DMS53 treated with DMSO at 0.1 percent for 48 hours (cell line): ENCODE data around the gene CCNB1IP1.
"Not testable (repeated sequence)": the region's sequence is repeated elsewhere in the genome, so short reads cannot be mapped to it uniquely, and the experiment has no call there.

Experiments used
- DNase-seq: peaks from one replicate; lab custom pipeline; 2025; ENCODE audit not compliant: unreplicated experiment; lab: John Stamatoyannopoulos, UW

CCNB1IP1 gene

DNA sequence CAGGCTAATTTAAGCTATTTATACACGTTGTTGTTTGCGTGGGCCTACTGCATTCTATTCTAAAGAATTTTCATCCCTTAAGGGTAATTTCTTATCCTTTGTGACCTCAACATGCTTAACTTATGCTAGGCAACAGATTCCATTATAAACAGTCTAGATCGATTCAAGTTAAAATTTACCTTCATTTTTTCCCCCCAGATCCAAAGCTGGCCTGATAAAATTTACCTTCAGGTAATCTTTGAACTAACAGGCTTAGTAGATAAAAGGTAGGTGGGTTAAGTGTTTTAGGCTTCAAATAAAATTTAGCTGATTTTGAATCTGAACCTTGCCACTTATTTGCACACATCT is 389 bp upstream of the CCNB1IP1 start:
- DNase-seq = no peak

- DNase-seq = no peak
These were observed 670 bp downstream of the CCNB1IP1 start for GRCh38 chr14:20332431-20332787.

DNA sequence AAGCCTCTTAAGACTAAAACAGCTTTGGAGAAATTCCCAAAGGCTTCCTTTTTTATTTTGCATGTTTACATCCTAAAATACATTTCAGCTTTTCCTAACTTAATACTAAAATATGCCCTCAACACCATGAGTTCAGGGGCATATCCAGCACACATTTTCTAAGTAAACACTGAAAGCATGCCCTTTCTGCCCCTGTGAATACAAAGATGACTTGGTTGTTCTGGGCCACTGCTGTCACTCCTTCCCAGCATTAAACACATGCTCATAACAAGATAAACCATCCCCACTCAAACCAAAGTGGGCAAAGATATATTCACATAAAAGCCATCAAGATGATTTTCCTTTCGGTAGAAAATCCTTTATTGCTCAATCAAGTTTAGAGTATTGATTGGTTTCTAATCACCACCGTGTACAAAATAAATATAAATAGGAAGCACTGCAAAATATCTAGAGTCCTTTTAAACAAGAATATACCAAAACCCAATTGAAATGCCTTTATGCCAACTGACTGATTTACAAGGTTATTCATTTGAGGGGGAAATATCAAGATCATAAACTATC is 1.9 kb downstream of the CCNB1IP1 start:
- no peak for DNase-seq

DNA sequence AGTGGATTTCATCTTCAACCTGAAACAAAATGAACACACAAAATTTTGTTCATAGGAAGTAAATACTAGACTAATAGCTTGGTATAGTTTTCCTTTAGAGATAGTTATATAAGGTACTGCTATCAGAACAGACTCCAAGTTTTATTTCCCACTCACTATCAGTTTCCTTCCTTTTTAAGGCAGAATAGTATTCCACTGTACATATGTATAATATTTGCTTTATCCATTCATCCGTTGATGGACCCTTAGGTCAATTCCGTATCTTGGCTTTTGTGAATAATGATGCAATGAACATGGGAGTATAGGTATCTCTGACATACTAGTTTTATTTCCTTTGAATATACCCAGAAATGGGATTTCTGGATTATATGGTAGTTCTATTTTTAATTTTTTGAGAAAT is 3.7 kb downstream of the CCNB1IP1 start:
- no peak for DNase-seq

DNA sequence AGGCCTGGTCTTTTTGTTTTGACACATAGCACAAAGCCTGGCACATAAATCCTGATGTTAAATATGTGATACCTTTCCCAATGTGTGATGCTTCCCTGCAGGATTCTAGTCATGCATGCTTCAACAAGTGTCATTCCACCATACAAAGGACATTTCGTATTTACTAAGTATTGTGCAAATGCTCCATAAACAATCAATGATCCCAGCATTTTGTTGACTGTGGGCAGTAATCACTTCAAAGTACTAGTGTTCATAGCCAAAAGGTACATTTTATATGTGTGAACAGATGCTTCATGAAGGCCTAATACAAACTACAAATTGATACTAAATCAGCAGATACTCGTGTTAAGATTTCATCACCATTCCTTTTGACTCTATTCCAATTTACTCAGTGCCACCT is 4.4 kb downstream of the CCNB1IP1 start:
- DNase-seq = no peak

DNA sequence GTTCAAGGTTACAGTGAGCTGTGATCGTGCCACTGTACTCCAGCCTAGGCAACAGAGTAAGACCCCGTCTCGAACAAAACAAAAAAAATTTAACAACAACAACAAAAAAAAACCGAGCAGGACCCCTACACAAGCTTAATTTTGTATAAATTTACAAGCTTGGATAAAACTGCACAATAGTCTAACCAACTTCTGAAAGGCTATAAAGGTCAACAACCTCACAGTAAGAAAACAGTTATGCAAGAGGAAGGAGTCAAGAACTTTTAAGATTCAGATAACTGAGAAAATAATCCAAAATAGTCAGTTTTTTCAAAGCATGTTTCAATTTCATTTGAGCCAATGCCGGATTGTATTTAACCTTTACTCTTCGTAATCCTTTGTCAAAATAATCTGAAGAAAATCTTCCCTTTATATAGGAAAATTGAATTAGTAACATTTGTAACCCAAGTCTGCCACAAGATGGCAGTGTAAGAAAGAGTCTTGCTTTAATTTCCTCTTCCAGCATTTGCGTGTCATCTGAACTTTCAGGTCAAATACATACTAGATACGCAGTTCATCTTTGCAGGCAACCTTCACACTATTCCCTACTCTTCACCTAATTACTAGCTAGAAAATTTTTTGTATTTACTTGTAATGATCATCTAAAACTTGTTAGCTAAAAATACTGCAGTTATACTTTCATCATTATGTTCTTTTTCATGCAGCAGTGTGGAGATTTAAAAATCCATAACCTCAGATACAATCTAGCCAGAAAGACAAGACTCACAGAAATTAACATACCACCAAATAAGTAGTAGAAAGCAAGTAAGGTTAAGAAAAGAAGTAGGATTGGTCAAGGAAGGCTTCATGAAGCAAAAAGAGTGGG is 5.8 kb downstream of the CCNB1IP1 start:
- peak; percentile 16 for DNase-seq

- DNase-seq = no peak
These were observed 15.4 kb downstream of the CCNB1IP1 start for GRCh38 chr14:20317720-20318119.

- no peak for DNase-seq
These were observed 19.1 kb downstream of the CCNB1IP1 start for GRCh38 chr14:20314026-20314425.

- DNase-seq = no peak
These were observed 27.0 kb downstream of the CCNB1IP1 start for GRCh38 chr14:20306079-20306423.

- peak; percentile 3 for DNase-seq
These were observed 27.6 kb downstream of the CCNB1IP1 start, which contains the start of gene TTC5 for GRCh38 chr14:20305265-20306078. TSS of gene TTC5 (minus strand) at chr14:20305951. CDS start at chr14:20305937, 14 bp downstream.

DNA sequence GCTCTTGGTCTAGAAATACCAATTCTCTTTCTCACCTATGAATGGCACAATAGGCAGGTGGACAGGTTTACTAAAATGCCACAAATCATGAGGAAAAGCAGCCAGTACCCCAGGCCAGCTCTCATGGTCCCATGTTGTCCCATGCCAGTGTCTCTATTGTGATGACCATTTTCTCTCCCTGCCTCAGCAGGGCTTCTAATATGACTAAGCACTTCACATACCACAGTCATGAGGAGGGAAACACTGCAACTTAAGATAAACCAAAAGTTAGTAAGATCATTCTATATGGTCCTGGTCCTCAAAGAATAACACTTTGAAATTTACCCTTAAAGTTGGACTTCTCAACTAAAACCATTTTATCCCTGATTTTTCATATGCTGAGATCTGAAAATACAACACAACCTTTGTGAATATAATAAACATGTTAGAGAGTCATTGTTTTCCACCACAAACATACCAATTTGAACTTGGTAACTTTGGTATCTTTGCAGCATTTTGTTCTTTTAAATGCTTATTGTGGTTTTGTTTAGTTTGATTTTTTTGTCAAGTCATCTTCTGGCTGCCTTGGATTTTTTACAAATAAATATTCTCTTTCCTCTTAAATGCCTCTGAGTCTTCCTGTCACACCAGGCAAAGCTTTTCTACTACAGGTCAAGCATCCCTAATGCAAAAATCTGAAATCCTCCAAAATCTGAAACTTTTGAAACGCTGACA is 30.9 kb downstream of the CCNB1IP1 start:
- DNase-seq = no peak

DNA sequence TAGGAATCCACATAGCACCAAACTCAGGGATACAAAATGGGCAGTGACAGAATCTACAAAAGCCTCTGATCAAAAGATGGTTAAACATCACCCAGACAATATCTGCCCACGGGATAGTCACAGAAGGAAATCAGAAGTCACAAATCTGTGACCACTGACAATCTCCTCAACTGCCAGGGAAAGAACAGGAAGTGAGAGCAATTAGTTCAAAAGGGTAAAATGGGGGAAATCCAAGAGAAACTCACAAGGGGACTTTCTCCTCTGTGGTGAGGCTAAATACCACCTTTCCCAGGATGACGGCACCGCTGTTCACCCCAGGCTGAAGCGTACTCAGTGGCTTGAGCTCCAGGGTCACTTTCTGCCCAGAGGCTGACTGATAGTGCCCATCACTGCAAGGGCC is 38.0 kb downstream of the CCNB1IP1 start:
- no peak for DNase-seq

DNA sequence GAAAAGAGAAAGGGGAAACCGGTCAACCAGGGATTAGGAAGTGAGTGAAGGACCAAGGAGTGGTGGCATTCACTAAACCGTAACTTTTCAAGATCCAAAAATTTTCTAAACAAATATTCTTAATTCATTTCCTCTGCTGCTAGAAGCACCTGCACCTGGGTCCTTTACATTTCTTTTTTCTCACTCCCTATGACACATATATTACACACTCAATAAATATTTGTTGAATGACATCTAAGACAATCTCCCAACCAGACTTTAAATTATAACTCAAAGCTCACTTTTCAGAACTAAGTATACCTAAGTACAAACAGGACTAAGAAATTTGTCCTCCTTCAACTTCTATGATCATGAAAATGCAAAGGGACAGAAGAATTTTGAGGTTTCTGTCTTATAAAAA is 38.4 kb downstream of the CCNB1IP1 start:
- no peak for DNase-seq

DNA sequence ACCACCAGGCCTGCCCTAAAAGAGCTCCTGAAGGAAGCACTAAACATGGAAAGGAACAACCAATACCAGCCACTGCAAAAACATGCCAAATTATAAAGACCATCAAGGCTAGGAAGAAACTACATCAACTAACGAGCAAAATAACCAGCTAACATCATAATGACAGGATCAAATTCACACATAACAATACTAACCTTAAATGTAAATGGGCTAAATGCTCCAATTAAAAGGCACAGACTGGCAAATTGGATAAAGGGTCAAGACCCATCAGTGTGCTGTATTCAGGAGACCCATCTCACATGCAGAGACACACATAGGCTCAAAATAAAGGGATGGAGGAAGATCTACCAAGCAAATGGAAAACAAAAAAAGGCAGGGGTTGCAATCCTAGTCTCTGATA is 51.1 kb downstream of the CCNB1IP1 start:
- not testable (repeated sequence) for DNase-seq

DNA sequence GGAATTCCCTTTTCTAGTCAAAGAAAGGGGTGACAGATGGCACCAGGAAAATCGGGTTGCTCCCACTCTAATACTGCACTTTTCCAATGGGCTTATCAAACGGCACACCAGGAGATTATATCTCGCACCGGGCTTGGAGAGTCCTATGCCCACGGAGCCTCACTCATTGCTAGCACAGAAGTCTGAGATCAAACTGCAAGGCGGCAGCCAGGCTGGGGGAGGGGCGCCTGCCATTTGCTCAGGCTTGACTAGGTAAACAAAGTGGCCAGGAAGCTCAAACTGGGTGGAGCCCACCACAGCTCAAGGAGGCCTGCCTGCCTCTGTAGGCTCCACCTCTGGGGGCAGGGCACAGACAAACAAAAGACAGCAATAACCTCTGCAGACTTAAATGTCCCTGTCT is 52.8 kb downstream of the CCNB1IP1 start:
- DNase-seq = peak; percentile 1

GRCh38 chr14:20278414-20278813 is 54.7 kb downstream of the CCNB1IP1 start:
- DNase-seq = peak; percentile 8

- DNase-seq = no peak
These were observed 55.7 kb downstream of the CCNB1IP1 start for GRCh38 chr14:20277409-20277808.

GRCh38 chr14:20274062-20274461 is 59.0 kb downstream of the CCNB1IP1 start:
- DNase-seq = no peak

- DNase-seq = not testable (repeated sequence)
These were observed 68.7 kb downstream of the CCNB1IP1 start for GRCh38 chr14:20264361-20264760.

DNA sequence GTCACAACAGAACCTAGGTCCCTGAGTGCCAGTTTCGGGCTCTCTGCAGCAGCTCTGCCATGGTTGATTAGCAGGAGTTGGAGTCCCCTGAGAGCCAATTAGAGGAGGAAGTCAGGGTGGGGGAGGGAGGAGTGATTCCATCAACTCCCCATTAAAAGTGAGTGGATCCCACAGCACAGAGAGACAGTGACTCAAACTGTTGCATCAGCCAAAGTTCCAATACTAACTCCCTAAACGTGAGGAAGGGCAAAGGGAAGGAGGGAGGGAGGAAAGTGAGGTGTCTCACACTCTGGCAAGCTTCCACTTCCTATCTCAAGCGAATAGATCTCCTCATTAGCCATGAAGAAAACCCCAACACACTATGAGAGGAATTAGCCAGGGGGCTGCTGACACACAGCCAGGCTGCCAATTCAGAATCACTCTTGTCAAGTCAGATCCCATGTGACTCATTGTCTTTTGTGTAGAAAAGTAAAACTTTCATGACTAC is 70.4 kb downstream of the CCNB1IP1 start:
- DNase-seq = no peak
